GM12874 (cell line): Measurements from ENCODE around the gene DIP2A.

Experiments
- TF ChIP-seq, protein P1 (sequence below): IDR thresholded peaks from 2 replicates; pipeline ENCODE4 v1.5.1; 2011; ENCODE audit warnings: low read depth, mild to moderate bottlenecking, control low read depth, low read length, moderate library complexity; ENCODE audit not compliant: insufficient read depth

The DIP2A gene

DNA sequence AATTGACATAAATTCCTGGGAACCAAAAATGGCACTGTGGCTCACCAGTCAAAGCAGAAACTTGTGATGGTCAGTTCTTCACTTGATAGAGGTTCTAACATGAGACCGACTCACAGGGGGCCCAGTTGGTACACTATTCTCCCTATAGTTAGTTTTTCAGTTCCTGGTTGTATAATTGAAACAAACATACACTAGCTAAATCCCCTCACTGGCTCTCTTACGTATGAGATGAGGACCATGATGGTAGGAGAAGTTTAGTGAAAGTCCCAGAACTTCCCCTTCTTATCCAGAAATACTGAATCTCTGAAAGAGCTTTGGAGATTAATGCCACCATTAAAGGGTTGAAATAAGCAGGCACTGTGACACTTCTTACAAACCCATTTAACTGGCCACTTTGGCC, 148.9 kb downstream of the DIP2A start:
- TF ChIP-seq, protein P1, sequence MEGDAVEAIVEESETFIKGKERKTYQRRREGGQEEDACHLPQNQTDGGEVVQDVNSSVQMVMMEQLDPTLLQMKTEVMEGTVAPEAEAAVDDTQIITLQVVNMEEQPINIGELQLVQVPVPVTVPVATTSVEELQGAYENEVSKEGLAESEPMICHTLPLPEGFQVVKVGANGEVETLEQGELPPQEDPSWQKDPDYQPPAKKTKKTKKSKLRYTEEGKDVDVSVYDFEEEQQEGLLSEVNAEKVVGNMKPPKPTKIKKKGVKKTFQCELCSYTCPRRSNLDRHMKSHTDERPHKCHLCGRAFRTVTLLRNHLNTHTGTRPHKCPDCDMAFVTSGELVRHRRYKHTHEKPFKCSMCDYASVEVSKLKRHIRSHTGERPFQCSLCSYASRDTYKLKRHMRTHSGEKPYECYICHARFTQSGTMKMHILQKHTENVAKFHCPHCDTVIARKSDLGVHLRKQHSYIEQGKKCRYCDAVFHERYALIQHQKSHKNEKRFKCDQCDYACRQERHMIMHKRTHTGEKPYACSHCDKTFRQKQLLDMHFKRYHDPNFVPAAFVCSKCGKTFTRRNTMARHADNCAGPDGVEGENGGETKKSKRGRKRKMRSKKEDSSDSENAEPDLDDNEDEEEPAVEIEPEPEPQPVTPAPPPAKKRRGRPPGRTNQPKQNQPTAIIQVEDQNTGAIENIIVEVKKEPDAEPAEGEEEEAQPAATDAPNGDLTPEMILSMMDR: no peak

DNA sequence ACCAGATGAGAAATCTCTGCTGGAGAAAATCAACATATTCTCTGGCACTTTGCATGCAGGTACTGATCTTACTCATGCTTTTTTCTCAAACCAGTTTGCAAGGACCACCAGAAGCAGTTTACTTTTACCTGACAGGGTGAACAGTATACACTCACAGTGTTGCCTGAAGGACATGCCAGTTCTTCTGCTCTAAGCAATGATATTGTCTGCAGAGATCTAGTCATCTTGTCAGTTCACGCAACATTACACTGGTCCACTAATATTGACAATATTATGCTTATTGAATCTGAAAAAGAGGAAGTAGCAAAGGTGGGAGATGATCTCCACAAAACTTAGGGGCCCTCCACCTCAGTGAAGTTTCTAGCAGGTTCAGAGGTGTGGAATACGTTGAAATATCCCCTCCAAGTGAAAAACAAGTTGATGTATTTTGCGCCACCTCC, 150.0 kb downstream of the DIP2A start:
- TF ChIP-seq, protein P1: no peak

DNA sequence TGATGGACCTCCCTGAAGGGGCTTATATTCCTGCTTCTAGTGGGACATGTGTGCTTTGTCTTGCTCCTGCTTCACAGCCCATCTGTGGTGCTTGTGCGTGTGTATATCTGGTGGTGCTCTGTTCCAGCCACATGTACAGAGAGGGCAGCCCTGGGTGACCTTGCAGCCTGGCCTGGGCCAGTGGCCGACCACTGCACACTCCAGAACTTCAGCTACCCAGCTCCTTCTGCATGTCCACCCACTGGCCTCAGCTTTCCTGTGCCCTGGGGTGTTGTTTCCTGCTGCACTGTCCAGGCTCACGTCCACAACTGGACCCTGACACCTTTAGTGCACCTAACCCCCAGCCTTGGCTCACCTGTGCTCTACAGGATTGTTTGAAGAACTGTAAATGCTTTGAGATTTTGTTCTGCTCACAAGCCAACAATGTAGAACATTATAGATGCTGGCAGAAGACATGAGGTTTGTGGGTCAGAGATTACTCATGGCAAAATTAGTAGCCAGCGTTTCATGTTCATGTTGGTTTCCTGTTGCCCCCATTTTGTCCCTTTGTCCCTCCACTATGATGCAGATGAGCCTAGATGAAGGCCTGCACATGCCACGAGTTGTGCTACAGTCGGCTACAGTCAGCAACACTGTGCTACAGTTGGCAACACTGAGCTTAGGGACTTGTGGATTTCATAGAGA, 151.5 kb downstream of the DIP2A start:
- TF ChIP-seq, protein P1: no peak

DNA sequence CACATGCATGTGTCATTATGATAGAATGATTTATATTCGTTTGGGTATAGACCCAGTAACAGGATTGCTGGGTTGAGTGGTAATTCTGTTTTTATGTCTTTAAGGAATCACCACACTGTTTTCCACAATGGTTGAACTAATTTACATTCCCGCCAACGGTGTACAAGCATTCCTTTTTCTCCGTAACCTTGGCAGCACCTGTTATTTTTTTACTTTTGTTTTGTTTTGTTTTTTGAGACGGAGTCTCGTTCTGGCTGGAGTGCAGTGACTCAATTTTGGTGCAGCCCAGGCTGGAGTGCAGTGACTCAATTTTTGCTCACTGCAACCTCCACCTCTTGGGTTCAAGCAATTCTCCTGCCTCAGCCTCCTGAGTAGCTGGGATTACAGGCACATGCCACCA, 154.7 kb downstream of the DIP2A start:
- TF ChIP-seq, protein P1: no peak

DNA sequence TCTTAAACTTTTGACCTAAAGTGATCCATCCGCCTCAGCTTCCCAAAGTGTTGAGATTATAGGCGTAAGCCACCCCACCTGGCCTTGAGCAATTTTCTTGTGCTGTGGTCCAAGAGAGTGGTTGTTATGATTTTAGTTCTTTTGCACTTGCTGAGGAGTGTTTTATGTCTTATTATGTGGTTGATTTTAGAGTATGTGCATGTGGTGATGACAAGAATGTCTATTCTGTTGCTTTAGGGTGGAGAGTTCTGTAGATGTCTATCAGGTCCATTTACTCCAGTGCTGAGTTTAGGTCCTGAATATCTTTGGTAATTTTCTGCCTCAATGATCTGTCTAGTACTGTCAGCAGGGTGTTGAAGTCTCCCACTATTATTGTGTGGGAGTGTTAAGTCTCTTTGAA, 157.4 kb downstream of the DIP2A start:
- TF ChIP-seq, protein P1: no peak

DNA sequence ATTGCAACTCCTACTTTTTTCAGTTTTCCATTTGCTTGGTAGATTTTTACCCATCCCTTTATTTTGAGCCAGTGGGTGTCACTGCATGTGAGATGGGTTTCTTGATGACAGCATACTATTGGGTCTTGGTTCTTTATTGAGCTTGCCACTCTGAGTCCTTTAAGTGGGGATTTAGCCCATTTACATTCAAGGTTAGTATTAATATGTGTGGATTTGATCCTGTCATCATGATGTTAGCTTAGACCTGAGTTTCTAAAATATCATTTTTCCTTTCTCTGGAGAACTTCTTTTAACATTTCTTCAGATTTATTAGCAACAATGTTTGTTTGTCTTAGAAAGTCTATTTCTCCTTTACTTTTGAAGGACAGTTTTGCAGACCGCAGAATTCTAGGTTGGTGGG, 158.0 kb downstream of the DIP2A start:
- TF ChIP-seq, protein P1: no peak

DNA sequence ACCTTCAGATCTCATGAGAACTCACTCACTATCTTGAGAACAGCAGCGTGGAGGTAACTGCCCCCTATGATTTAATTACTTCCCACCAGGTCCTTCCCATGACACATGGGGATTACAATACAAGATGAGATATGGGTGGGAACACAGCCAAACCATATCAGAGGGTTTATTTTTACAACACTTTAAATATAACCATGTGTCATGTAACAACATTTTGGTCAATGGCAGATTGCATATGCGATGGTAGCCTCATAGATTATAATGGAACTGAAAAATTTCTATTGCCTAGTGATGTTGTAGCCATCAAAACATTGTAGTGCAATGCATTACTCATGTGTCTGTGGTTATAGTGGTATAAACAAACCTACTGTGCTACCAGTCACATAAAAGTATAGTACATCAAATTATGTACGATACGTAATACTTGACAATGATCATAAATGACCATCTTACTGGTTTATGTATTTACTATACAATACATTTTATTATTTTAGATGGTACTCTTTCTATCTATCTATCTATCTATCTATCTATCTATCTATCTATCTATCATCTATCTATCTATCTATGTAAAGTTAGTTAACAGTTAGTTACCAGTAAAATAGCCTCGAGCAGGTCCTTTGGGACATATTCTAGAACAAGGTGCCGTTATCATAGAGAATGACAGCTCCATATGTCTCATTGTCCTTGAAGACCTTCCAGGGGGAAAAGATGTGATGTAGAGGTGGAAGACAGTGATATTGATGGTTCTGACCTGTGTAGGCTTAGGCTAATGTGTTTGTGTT, 158.8 kb downstream of the DIP2A start:
- TF ChIP-seq, protein P1: no peak
